GM18519 (cell line): Measurements from ENCODE around the gene CAPN5.

Experiments
- ATAC-seq: cut with Tn5 transposase; IDR thresholded peaks from one replicate; pipeline ENCODE4 v1.9.1; 2021; ENCODE audit warnings: mild to moderate bottlenecking, moderate library complexity; ENCODE audit not compliant: unreplicated experiment, low FRiP score

Gene CAPN5

GRCh38 chr11:77112641-77113381 lies 46.0 kb downstream of the CAPN5 start:
- no peak for ATAC-seq

DNA sequence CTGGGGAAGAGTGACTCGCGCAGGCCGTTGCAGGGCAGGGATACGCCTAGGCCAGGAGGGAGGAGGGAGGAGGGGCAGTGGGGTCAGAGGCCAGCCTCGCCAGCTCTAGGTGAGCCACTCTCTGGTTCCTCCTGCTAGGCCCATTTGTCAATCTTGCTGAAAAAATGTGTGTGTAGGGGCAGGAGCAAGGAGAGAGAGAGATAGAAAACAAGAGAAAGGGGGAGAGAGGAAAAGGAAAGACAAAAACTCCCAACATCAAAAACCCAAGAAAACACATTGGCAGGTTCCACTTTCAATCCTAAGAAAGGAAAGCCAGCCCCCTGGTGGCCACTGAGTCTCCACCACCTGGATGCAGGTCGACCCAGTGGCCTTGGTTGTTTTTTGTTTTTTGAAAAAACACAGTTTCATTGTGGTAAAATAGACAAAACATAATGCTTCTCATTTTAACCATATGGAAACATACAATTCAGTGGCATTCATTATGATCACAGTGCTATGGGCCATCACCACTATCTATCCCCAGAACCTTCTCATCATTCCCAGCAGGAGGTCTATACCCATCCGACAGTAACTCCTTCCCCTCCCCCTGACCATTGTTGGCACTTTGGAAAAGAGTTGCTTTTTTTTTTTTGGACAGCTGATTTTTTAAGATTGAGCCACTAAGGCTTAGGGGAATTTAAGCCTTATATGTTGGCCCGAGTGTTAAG lies 46.8 kb downstream of the CAPN5 start:
- no peak for ATAC-seq

DNA sequence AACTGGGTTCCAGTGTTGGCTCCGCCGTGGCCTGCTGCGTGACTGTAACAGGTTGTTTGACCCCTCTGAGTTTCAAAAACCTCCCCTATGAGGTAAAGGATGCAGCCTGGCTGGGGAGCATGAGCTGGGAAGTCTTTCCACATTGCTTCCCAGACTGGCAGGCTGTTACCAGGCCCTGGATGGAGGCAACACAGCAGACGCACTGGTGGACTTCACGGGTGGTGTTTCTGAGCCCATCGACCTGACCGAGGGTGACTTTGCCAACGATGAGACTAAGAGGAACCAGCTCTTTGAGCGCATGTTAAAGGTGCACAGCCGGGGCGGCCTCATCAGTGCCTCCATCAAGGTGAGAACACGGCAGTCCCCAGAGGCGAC lies 47.3 kb downstream of the CAPN5 start:
- ATAC-seq, result no peak

DNA sequence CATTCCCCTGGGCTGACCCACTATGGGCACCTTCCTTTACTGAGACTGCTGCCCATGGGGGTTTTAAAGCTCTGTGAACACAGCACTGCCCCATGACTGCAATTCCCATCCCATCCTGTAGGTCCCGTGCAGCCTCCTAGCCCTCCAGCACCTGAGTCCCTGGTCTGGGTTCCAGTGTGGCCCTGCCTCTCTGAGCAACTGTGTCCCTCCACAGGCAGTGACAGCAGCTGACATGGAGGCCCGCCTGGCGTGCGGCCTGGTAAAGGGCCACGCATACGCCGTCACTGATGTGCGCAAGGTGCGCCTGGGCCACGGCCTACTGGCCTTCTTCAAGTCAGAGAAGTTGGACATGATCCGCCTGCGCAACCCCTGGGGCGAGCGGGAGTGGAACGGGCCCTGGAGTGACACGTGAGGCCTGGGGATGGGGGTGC lies 48.4 kb downstream of the CAPN5 start:
- ATAC-seq, result no peak

DNA sequence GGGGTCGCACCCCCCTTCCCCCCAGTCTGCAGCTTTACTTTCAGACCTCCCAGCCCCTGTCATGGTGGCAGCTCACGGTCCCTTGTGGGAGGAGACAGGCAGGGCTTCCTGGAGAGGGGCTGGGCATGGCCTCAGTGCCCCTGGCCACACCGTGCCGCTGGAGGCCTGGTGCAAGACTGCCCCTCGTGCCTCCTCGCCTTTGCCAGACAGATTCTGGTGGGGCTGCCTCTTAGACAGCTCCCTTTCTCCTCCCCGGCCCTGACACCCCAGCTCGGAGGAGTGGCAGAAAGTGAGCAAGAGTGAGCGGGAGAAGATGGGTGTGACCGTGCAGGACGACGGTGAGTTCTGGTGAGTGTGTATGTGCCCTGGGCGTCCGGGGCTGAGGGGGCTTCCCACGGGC lies 49.2 kb downstream of the CAPN5 start:
- no peak for ATAC-seq

DNA sequence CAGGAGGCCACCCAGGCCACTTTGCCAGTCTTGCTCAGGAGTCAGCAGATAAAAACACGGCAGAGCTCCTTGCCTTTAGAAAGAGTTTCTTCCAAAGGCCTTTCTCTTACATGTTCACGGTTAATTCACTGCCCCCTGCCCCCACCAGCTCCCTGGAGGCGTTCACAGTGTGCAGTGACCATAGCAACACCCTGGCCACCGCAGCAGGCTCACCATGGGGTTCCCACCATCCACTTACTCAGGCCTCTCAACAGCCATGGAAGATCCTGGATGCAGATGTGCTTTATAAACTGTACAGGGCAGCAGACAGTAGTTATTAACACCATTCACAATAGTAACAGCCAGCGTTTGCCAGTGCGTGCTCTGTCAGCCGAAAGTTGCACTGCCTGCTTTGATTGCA lies 50.7 kb downstream of the CAPN5 start:
- no peak for ATAC-seq

- no peak for ATAC-seq
Observed at GRCh38 chr11:77118086-77118485, 51.3 kb downstream of the CAPN5 start.

DNA sequence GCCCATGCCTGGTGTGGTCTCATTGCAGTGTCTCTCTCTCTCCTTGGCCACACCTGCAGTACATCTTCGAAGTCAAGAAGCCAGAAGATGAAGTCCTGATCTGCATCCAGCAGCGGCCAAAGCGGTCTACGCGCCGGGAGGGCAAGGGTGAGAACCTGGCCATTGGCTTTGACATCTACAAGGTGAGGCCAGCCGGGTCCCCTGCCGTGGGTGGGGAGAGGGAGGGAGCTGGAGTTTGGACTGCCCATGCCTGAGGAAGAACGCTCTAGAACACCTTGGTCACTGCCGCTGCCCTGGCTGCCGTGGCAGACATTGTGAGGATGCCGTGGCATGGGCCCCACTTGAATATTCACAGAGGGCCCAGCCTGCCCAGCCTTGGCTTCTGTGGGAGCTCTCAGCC lies 52.2 kb downstream of the CAPN5 start:
- ATAC-seq, result no peak

DNA sequence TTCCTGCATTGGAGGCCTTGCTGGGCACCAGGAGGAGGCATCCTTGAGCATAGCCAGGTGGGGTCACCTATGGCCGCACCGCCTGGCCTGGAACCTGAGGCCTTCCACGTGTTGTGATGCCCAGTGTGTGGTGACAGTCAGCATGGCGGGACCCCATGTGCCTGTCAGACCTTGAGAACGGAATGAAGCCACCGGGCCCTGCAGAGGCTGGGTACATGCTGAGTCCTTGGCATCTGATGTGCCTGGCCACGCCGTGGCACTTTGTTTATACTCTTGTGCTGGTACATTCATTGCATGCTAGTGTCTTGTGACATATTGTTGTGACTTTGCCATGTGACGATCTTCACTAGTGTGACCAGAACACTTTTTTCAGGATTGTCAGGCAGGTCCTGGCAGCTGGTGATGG lies 52.8 kb downstream of the CAPN5 start:
- no peak for ATAC-seq

DNA sequence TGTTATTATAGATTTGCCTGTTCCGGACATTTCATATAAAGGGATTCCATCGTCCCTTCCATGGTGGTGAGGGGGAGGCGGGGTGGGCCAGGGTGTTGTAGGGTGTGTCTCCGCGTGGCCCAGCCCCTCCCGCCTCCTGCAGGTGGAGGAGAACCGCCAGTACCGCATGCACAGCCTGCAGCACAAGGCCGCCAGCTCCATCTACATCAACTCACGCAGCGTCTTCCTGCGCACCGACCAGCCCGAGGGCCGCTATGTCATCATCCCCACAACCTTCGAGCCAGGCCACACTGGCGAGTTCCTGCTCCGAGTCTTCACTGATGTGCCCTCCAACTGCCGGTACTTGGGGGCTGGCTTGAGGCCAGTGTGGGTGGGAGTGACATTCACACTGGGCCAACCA lies 53.8 kb downstream of the CAPN5 start:
- no peak for ATAC-seq

GRCh38 chr11:77121096-77121640 lies 54.4 kb downstream of the CAPN5 start:
- ATAC-seq, result no peak

- no peak for ATAC-seq
Observed at GRCh38 chr11:77121876-77122575, 55.3 kb downstream of the CAPN5 start.

GRCh38 chr11:77122576-77123212 lies 55.9 kb downstream of the CAPN5 start:
- no peak for ATAC-seq

DNA sequence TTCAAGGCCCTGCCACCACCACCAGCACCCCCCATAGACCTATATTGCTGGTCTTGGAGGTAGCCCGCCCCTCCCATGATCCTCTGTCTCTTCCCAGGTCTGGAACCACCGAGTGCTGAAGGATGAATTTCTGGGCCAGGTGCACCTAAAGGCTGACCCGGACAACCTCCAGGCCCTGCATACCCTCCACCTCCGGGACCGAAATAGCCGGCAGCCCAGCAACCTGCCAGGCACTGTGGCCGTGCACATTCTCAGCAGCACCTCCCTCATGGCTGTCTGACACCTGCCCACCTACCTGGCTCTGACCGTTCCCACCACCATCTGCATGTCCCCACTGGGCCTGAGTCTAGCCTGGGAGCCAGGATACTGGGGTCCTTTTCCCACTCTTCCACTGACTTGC lies 56.8 kb downstream of the CAPN5 start:
- ATAC-seq, result no peak

DNA sequence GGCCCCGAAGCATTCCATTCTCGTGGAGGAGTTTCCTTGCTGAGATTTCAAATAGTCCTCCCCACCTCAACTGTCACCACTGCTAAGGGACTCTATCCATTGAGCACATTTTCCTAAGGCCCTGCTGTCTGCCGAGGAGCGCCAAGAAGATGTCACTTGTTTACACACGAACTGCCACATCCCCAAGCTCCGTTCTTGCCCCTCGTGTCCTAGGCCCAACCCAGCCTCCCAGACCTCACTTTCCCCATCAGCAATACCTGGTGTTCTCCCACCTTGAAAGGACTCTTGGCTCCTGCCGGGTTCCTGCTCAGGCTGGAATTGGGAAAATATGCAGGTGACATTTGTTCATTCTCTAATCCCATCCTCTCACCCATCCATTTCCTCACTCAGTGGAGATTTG lies 57.3 kb downstream of the CAPN5 start:
- ATAC-seq, result no peak

- ATAC-seq, result no peak
Observed at GRCh38 chr11:77124488-77124887, 57.7 kb downstream of the CAPN5 start.

- no peak for ATAC-seq
Observed at GRCh38 chr11:77125191-77125590, 58.4 kb downstream of the CAPN5 start.

DNA sequence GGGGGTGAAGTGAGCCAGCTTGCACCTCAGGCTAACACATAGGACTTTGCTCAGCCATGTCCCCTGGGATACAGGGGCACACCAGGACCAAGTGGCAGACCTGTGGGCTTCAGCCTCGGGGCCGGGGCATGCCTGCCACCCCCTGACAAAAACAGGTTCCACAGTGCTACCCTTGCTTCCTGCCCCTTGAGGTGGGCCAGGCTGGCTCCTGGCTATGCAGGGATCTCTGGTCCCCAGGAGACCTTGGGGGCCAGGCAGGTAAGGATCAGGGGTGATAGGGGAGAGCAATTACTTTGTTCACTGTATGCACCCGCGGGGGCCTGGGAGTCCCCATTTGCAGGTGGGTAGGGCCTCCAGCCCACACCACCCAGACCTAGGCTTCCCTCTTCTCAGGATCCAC lies 58.9 kb downstream of the CAPN5 start:
- ATAC-seq, result no peak

- no peak for ATAC-seq
Observed at GRCh38 chr11:77126156-77126775, 59.5 kb downstream of the CAPN5 start.

DNA sequence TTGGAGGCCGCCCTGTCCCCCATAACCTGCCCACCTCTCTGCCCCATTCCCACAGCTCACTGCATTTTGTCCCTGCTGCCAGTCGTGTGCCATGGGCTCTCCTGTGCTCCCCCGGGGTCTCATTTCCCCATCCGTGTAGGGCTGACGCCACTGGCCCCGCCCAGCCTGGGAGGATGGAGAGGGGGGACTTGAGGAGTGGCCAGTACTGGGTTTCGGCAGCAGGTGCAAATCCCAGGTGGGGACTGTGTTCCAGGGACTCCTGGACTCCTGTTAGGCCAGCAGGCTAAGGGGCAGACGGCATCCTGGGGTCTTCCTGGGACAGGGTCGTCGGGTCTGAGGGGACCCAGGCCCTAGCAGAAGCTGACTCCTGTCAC lies 60.1 kb downstream of the CAPN5 start:
- no peak for ATAC-seq
